Keratinocyte (primary cell): ENCODE results near the gene WTAP. TPM values are rescaled to one million over a fixed set of nuclear protein-coding genes. Genes with fewer than 3 reads are reported as not detected.

Source experiments
- DNase-seq: peaks from one replicate; pipeline ENCODE4 v3.0.0-alpha.2; 2011; ENCODE audit warnings: low read depth, missing footprints, low spot score
- FAIRE-seq: peaks from 2 replicates; lab custom pipeline; 2011; peaks lifted over from hg19 to GRCh38; lab: Jason Lieb, UNC
- H2AFZ ChIP-seq: 2 replicates; pipeline ENCODE4 v1.6.0; 2012; ENCODE audit warnings: low read length, control low read depth, inconsistent platforms; ENCODE audit not compliant: control insufficient read depth
- H3K27ac ChIP-seq: 2 replicates; pipeline ENCODE4 v1.5.1; 2011; ENCODE audit warnings: low read length; ENCODE audit not compliant: control insufficient read depth, insufficient read depth
- H3K27me3 ChIP-seq: 3 replicates; pipeline ENCODE4 v1.6.0; 2011; ENCODE audit warnings: low read length; ENCODE audit not compliant: control insufficient read depth, insufficient read depth; ENCODE audit errors: extremely low read depth
- H3K36me3 ChIP-seq, 2 experiments: 2 replicates in 1 of 2; 3 replicates in 1 of 2; pipeline ENCODE4 v1.5.1; 2011; ENCODE audit warnings: low read length in 2 of 2, mild to moderate bottlenecking in 1 of 2; ENCODE audit not compliant: control insufficient read depth in 2 of 2, insufficient read depth in 2 of 2; ENCODE audit errors: extremely low read depth in 1 of 2
- H3K4me1 ChIP-seq: 3 replicates; pipeline ENCODE4 v1.5.1; 2011; ENCODE audit warnings: low read length; ENCODE audit not compliant: control insufficient read depth, insufficient read depth; ENCODE audit errors: extremely low read depth
- H3K4me2 ChIP-seq: 3 replicates; pipeline ENCODE4 v1.6.0; 2011; ENCODE audit warnings: low read depth, low read length; ENCODE audit not compliant: control insufficient read depth, insufficient read depth; ENCODE audit errors: extremely low read depth
- H3K4me3 ChIP-seq, 3 experiments: fragments of 200-600 bp in 1 of 3; sonication (generic) in 1 of 3; 2 replicates in 2 of 3; 3 replicates in 1 of 3; pipeline ENCODE4 v1.5.1; 2011 to 2016; ENCODE audit warnings: low read length in 3 of 3, mild to moderate bottlenecking in 3 of 3, control low read depth in 2 of 3, inconsistent platforms in 1 of 3, low read depth in 1 of 3, mixed read lengths in 1 of 3, mixed run types in 1 of 3, moderate library complexity in 1 of 3; ENCODE audit not compliant: control insufficient read depth in 2 of 3, insufficient read depth in 2 of 3; ENCODE audit errors: extremely low read depth in 1 of 3
- H3K79me2 ChIP-seq: 2 replicates; pipeline ENCODE4 v1.6.0; 2012; ENCODE audit warnings: low read length; ENCODE audit not compliant: control insufficient read depth, insufficient read depth
- H3K9ac ChIP-seq: 3 replicates; pipeline ENCODE4 v1.6.0; 2011; ENCODE audit warnings: low read length; ENCODE audit not compliant: control insufficient read depth, insufficient read depth; ENCODE audit errors: extremely low read depth
- H3K9me1 ChIP-seq: 3 replicates; pipeline ENCODE4 v1.6.0; 2011; ENCODE audit warnings: low read length; ENCODE audit not compliant: control insufficient read depth, insufficient read depth; ENCODE audit errors: extremely low read depth
- H3K9me3 ChIP-seq: 2 replicates; pipeline ENCODE4 v1.5.1; 2012; ENCODE audit warnings: low read depth, low read length; ENCODE audit not compliant: control insufficient read depth
- H4K20me1 ChIP-seq: 3 replicates; pipeline ENCODE4 v1.6.0; 2011; ENCODE audit warnings: low read length; ENCODE audit not compliant: control insufficient read depth, insufficient read depth; ENCODE audit errors: extremely low read depth
- CTCF ChIP-seq, 3 experiments: IDR thresholded peaks in 1 of 3; conservative IDR thresholded peaks in 1 of 3; optimal IDR thresholded peaks in 1 of 3; 2 replicates in 2 of 3; 3 replicates in 1 of 3; pipeline versions ENCODE3 to v1.5.1; 2011; ENCODE audit warnings: low read length in 3 of 3, mild to moderate bottlenecking in 3 of 3, moderate library complexity in 2 of 3, control low read depth in 1 of 3, inconsistent platforms in 1 of 3; ENCODE audit not compliant: insufficient read depth in 2 of 3; ENCODE audit errors: extremely low read depth in 1 of 3
- EZH2 ChIP-seq: IDR thresholded peaks from one replicate; pipeline ENCODE4 v1.6.1; 2012; ENCODE audit warnings: inconsistent platforms, mild to moderate bottlenecking, low read length, moderate library complexity
- dilution Hi-C: fragments of 300-500 bp; cut with MboI; formaldehyde crosslinking; loops from one replicate; pipeline ENCODE4 v1.7.0; 2020; ENCODE audit warnings: low sequenced_read_pairs; ENCODE audit not compliant: extremely low pct_ligation_motif_present
- polyA plus RNA-seq, 5 experiments: library from polyadenylated mRNA; depleted of rRNA in 3 of 5; stranded (reverse) in 3 of 5; stranded (forward) in 1 of 5; unstranded in 1 of 5; fragments of >200 nt; gene quantifications; 1 replicate in 1 of 5; 2 replicates in 3 of 5; 3 replicates in 1 of 5; pipeline versions ENCODE4 v1.2.1 to v1.2.3, GENCODE V29; 2011 to 2012; ENCODE audit warnings: missing spikeins in 2 of 5, low read depth in 1 of 5, low replicate concordance in 1 of 5

Gene WTAP
- polyA plus RNA-seq, 1 donor (not counting 4 experiments of a cell fraction or from before 2014, with no cell fraction given), result 40.2 TPM

DNA sequence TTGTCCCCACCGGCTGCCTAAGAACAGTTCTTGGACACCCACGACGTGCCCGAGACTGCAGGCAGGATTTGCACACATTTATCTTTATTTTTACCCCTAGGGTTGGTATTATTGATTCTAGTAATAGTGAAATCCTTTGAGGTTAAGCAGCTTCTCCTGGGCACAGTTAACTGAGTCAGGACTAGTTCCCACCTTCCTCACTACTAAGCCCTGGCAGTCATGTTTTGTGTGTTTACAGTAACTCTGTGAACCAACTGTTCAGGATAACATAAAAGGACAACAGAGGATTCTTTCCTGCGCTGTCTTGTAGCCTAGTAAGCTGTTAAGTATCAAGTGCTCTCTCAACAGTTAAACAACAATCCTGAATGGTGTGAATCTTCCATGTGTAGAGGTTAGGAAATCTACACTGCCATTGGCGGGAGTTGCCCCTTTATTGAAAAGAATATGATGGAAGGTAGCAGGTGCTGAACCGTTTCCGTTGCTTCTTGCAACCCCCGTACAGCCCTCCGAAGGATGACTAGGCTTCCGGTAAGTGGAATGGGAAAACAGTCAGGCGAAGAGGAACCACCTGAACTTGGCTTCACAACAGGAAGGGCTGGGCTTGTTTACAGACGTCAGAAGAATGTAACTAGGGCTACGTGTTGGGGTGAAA lies 33.3 kb upstream of the WTAP start:
- Histone ChIP-seq H4K20me1 (no peaks in the 10 kb centered on the region), H3K36me3 (peaks cover 1 to 5% of the 10 kb centered on the region in 2 experiments), H3K79me2 (peaks cover 17% of the 10 kb centered on the region), H3K27ac (peak overlapping the region; percentile 85), H3K9ac (peak overlapping the region; percentile 77), H3K9me3 (no peaks in the 10 kb centered on the region), H3K4me1 (peaks cover 27% of the 10 kb centered on the region), H3K27me3 (no peaks in the 10 kb centered on the region), H2AFZ (peak overlapping the region; percentile 51), H3K9me1 (no peaks in the 10 kb centered on the region), H3K4me2 (peak overlapping the region; percentile 93), H3K4me3 (peak overlapping the region; percentile 63 to 84 (median 74))
- FAIRE-seq (peak; percentile 62), DNase-seq (no peak)
- TF ChIP-seq CTCF (optimal IDR thresholded peaks at IDR 0.05 in 1 of 3, IDR thresholded peaks at IDR 0.05 in 1 of 3, conservative IDR thresholded peaks at IDR 0.05 in 1 of 3; ENCODE audit: extremely low read depth in 1 of 3, insufficient read depth in 2 of 3, low read length in 3 of 3) (no peak), EZH2 (no peak)
- dilution Hi-C loops, result no loop called here

- dilution Hi-C loops, result no loop called here
- H3K36me3 ChIP-seq, result peaks cover 0 to 5% of the 10 kb centered on the region in 2 experiments
- no peak for TF ChIP-seq EZH2
- TF ChIP-seq CTCF (optimal IDR thresholded peaks at IDR 0.05 in 1 of 3, IDR thresholded peaks at IDR 0.05 in 1 of 3, conservative IDR thresholded peaks at IDR 0.05 in 1 of 3; ENCODE audit: extremely low read depth in 1 of 3, insufficient read depth in 2 of 3, low read length in 3 of 3), result no peak
- no peaks in the 10 kb centered on the region for H3K9me1 ChIP-seq
- no peak for FAIRE-seq
- no peak overlapping the region for H3K27ac ChIP-seq
- no peak overlapping the region for H3K4me2 ChIP-seq
- H3K4me3 ChIP-seq, result no peak overlapping the region
- peaks cover 29% of the 10 kb centered on the region for H3K4me1 ChIP-seq
- no peaks in the 10 kb centered on the region for H3K27me3 ChIP-seq
- H3K79me2 ChIP-seq, result peaks cover 14% of the 10 kb centered on the region
- H2AFZ ChIP-seq, result no peak overlapping the region
- DNase-seq, result no peak
- no peaks in the 10 kb centered on the region for H4K20me1 ChIP-seq
- H3K9me3 ChIP-seq, result no peaks in the 10 kb centered on the region
- H3K9ac ChIP-seq, result no peak overlapping the region
Measured at GRCh38 chr6:159695984-159696383, 31.3 kb upstream of the WTAP start.
